Measurements from ENCODE around the gene F3.

Gene F3

GRCh38 chr1:94553323-94553730 is 11.8 kb upstream of the F3 start:
- no peak for DNase-seq (ENCODE audit: low spot score)

- no peak for DNase-seq (ENCODE audit: low spot score)
Observed at GRCh38 chr1:94552071-94552586, 10.6 kb upstream of the F3 start.

- no peak for DNase-seq (ENCODE audit: low spot score)
Observed at GRCh38 chr1:94551449-94551848, 9.9 kb upstream of the F3 start.

GRCh38 chr1:94550800-94551241 is 9.3 kb upstream of the F3 start:
- peak; percentile 60 for DNase-seq (ENCODE audit: low spot score)

- no peak for DNase-seq (ENCODE audit: low spot score)
Observed at GRCh38 chr1:94550396-94550795, 8.8 kb upstream of the F3 start.

GRCh38 chr1:94549706-94550105 is 8.1 kb upstream of the F3 start:
- no peak for DNase-seq (ENCODE audit: low spot score)

GRCh38 chr1:94544706-94545490 is 3.3 kb upstream of the F3 start:
- no peak for DNase-seq (ENCODE audit: low spot score)

- no peak for DNase-seq (ENCODE audit: low spot score)
Observed at GRCh38 chr1:94543893-94544635, 2.5 kb upstream of the F3 start.

- DNase-seq (ENCODE audit: low spot score) = no peak
Observed at GRCh38 chr1:94543001-94543400, 1.4 kb upstream of the F3 start.

GRCh38 chr1:94542088-94542870 is 720 bp upstream of the F3 start:
- peak; percentile 4 for DNase-seq (ENCODE audit: low spot score)

GRCh38 chr1:94540440-94541245 is 916 bp downstream of the F3 start:
- DNase-seq (ENCODE audit: low spot score) = no peak

- no peak for DNase-seq (ENCODE audit: low spot score)
Observed at GRCh38 chr1:94539496-94539895, 2.1 kb downstream of the F3 start.

- no peak for DNase-seq (ENCODE audit: low spot score)
Observed at GRCh38 chr1:94538243-94538827, 3.2 kb downstream of the F3 start.

- no peak for DNase-seq (ENCODE audit: low spot score)
Observed at GRCh38 chr1:94537254-94537653, 4.3 kb downstream of the F3 start.

GRCh38 chr1:94535879-94536278 is 5.7 kb downstream of the F3 start:
- DNase-seq (ENCODE audit: low spot score) = no peak

GRCh38 chr1:94535095-94535494 is 6.5 kb downstream of the F3 start:
- DNase-seq (ENCODE audit: low spot score) = no peak

- no peak for DNase-seq (ENCODE audit: low spot score)
Observed at GRCh38 chr1:94532077-94532476, 9.5 kb downstream of the F3 start.

GRCh38 chr1:94531664-94532063 is 9.9 kb downstream of the F3 start:
- no peak for DNase-seq (ENCODE audit: low spot score)

- no peak for DNase-seq (ENCODE audit: low spot score)
Observed at GRCh38 chr1:94530373-94530878, 11.1 kb downstream of the F3 start.

- DNase-seq (ENCODE audit: low spot score) = no peak
Observed at GRCh38 chr1:94529416-94529815, 12.1 kb downstream of the F3 start.

- no peak for DNase-seq (ENCODE audit: low spot score)
Observed at GRCh38 chr1:94528826-94529225, 12.7 kb downstream of the F3 start.
